ENCODE results near the gene PLXNB2. TPM values are rescaled to one million over a fixed set of nuclear protein-coding genes. Genes with fewer than 3 reads are reported as not detected.
A peak's percentile ranks its signal among the peaks of the same experiment; 100 is the strongest.

PLXNB2 gene
- total and polyA plus RNA-seq, 2 donors from 2014 or later, result 128 to 383 TPM

GRCh38 chr22:50251477-50252081, 55.9 kb downstream of the PLXNB2 start:
- H3K9ac ChIP-seq (ENCODE audit: low read length in 3 of 3), result no peak overlapping the region
- H3K36me3 ChIP-seq (ENCODE audit: control insufficient read depth in 2 of 3, insufficient read depth in 3 of 3, low read length in 3 of 3), result peaks cover 0 to 8% (median 0%) of the 10 kb centered on the region in 3 donors
- H3K27ac ChIP-seq (ENCODE audit: low read depth in 2 of 2, low read length in 2 of 2), result no peak overlapping the region
- peaks cover 0 to 23% (median 7%) of the 10 kb centered on the region in 3 donors for H3K4me1 ChIP-seq (ENCODE audit: control insufficient read depth in 2 of 3, insufficient read depth in 2 of 3, low read depth in 1 of 3, low read length in 3 of 3)
- intact Hi-C loops (cut with DNase I), result no loop called here
- FAIRE-seq (no peak), DNase-seq (peak in 1 of 5 donors; percentile 82)
- no peaks in the 10 kb centered on the region for H3K27me3 ChIP-seq (ENCODE audit: control insufficient read depth, insufficient read depth, low read length)
- TF ChIP-seq CTCF (IDR thresholded peaks at IDR 0.05; ENCODE audit: borderline replicate concordance, extremely low read depth, insufficient read depth), result no peak
- H3K9me3 ChIP-seq (ENCODE audit: control insufficient read depth in 2 of 3, insufficient read depth in 1 of 3, low read length in 3 of 3), result no peaks in the 10 kb centered on the region
- H3K4me3 ChIP-seq (ENCODE audit: low read length in 3 of 3), result peak overlapping the region in 1 of 3 donors; percentile 72

DNA sequence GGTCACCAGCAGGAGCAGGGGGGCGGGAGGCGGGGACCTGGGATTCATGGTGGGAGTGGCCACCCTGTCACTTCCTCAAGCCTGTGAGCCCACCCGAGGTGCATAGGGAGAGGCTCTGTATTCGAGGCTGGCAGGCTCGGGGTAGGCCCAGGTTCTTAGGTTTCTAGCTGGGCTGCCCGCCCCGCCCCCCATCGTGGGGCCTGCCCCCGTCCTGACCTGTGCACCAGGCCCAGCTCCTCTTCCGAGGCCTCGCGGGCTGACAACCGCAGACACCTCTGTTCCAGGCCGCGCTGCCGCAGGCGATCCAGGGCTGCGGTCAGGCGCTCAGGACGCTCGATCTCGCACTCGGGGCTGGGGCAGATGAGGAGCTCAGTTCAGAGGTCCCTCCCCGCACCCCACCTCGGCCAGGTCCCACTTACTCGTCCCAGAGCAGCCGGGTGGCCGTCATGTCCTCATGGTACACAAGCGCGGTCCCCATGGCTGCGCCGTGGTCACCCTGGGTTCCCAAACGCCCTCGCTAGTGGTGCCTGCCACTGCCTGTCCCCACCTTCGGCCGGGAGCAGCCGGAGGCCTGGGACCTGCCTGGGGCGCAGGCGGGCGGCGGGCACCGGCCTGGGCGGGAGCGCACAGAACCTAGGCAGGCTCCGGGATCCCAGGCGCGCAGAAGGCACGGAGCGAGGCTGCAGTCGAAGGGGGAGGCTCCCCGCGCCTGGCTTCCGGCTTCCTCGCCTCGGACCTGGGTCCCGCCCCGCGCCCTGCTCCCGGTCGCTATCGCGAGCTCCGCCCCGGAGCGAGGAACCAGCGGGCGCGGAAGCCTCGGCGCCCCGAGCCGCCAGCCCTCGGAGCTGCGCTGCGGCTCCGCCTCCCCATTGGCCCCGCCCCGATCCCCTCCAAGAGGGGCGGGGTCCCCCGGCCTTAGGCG, 56.6 kb downstream of the PLXNB2 start, which contains the start of gene HDAC10:
HDAC10 (minus strand) TSS at position 711 of the 922 bp plus-strand sequence; CDS start at position 478, 233 bp downstream.
- intact Hi-C loops (cut with DNase I), result no loop called here
- DNase-seq (peak; percentile 72 to 92 (median 82)), FAIRE-seq (no peak)
- H3K36me3 ChIP-seq (ENCODE audit: control insufficient read depth in 2 of 3, insufficient read depth in 3 of 3, low read length in 3 of 3), result peaks cover 0 to 10% (median 0%) of the 10 kb centered on the region in 3 donors
- H3K27ac ChIP-seq (ENCODE audit: low read depth in 2 of 2, low read length in 2 of 2), result no peak within 1 kb of the TSS
- H3K27me3 ChIP-seq (ENCODE audit: control insufficient read depth, insufficient read depth, low read length), result no peaks in the 10 kb centered on the region
- H3K9ac ChIP-seq (ENCODE audit: low read length in 3 of 3), result peak within 1 kb of the TSS; percentile 15 to 61 (median 18)
- peak within 1 kb of the TSS; percentile 39 to 72 (median 60) for H3K4me3 ChIP-seq (ENCODE audit: low read length in 3 of 3)
- no peaks in the 10 kb centered on the region for H3K9me3 ChIP-seq (ENCODE audit: control insufficient read depth in 2 of 3, insufficient read depth in 1 of 3, low read length in 3 of 3)
- TF ChIP-seq CTCF (IDR thresholded peaks at IDR 0.05; ENCODE audit: borderline replicate concordance, extremely low read depth, insufficient read depth), result no peak
- peaks cover 0 to 27% (median 7%) of the 10 kb centered on the region in 3 donors for H3K4me1 ChIP-seq (ENCODE audit: control insufficient read depth in 2 of 3, insufficient read depth in 2 of 3, low read depth in 1 of 3, low read length in 3 of 3)

DNA sequence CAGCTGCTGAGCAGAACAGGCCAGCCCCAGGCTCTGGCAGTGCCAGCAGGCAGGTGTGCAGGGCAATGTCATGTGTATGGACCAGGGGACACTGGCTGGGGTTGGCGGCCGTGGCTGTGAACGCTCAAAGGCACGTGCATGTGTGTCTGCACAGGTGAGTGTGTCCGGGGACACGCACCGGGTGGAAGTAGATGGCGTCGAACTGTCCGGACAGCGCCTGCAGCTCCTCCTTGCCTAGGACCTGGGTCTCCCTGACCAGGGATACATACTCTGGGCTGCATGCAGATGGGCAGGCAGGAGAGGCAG, 57.2 kb downstream of the PLXNB2 start:
- peaks cover 0 to 10% (median 0%) of the 10 kb centered on the region in 3 donors for H3K36me3 ChIP-seq (ENCODE audit: control insufficient read depth in 2 of 3, insufficient read depth in 3 of 3, low read length in 3 of 3)
- DNase-seq (no peak), FAIRE-seq (no peak)
- intact Hi-C loops (cut with DNase I), result no loop called here
- TF ChIP-seq CTCF (IDR thresholded peaks at IDR 0.05; ENCODE audit: borderline replicate concordance, extremely low read depth, insufficient read depth), result no peak
- no peak overlapping the region for H3K27ac ChIP-seq (ENCODE audit: low read depth in 2 of 2, low read length in 2 of 2)
- peaks cover 0 to 32% (median 7%) of the 10 kb centered on the region in 3 donors for H3K4me1 ChIP-seq (ENCODE audit: control insufficient read depth in 2 of 3, insufficient read depth in 2 of 3, low read depth in 1 of 3, low read length in 3 of 3)
- H3K27me3 ChIP-seq (ENCODE audit: control insufficient read depth, insufficient read depth, low read length), result no peaks in the 10 kb centered on the region
- H3K9ac ChIP-seq (ENCODE audit: low read length in 3 of 3), result peak overlapping the region in 2 of 3 donors; percentile 15 to 61
- peak overlapping the region in 2 of 3 donors; percentile 12 to 72 for H3K4me3 ChIP-seq (ENCODE audit: low read length in 3 of 3)
- H3K9me3 ChIP-seq (ENCODE audit: control insufficient read depth in 2 of 3, insufficient read depth in 1 of 3, low read length in 3 of 3), result no peaks in the 10 kb centered on the region

Data from kidney (tissue), 14 donors.